ENCODE data around the gene CDK11A.
A peak's percentile ranks its signal among the peaks of the same experiment; 100 is the strongest.

The CDK11A gene

DNA sequence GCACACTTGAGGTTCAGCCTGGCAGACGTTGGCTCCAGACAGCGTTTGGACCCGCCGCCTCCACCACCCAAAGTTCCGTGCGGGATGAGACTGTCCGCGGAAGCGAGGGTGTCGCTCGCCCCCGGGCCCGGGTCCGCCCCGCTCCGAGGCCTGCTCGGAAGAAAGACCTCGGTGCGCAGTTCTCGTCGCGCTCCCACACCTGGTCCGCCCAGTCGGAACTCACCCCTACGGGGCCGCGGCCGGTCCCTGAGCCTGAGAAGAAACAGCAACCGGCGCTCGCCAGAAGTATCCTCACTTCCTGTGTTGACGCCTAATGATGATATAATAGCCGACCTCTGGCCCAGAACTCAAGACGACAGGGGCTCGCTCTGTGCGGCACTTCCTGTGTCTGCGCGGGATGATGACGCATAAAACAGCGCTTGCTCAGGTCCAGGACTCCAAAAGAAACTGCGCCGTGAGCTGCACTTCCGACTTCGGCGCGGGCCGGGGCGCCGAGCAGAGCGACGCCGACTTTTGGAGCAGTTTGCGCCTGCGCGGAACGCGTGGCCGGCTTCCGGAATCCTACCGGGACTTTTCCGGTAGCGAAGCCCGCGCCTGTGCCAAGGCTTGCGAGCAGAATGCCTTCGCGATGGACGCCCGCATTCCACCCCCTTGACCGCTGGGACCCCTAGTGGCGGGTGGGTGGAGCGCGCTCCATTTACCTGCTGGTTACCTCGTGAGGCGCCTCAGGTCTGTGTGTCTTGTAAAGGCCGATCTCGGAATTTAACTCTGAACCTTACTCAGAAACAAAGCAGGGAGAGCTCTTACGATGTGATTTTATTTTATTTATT is at the start of gene CDK11A:
TSS of gene CDK11A (minus strand) at position 323 of the 830 bp plus-strand sequence. CDS start 1,539 bp downstream, outside the sequence.
- peak; percentile 99 for DNase-seq (ENCODE audit: low spot score)

DNA sequence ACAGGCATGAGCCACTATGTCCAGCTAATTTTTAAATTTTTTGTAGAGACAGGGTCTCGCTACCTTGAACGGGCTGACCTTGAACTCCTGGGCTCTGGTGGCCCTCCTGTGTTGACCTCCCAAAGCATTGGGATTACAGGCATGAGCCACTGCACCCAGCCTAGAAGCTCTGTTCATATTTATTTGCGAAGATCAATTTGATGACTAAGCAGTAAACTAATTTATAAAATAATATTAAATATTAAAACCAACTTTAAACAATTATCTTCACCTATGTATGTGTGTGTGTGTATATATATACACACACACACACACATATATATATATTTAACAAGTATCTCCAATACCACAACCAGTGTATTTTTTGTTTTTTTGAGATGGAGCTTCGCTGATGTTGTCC is 49.7 kb upstream of the CDK11A start:
- DNase-seq (ENCODE audit: low spot score), result no peak

- no peak for DNase-seq (ENCODE audit: low spot score)
Measured at GRCh38 chr1:1771096-1771495, 46.9 kb upstream of the CDK11A start.

DNA sequence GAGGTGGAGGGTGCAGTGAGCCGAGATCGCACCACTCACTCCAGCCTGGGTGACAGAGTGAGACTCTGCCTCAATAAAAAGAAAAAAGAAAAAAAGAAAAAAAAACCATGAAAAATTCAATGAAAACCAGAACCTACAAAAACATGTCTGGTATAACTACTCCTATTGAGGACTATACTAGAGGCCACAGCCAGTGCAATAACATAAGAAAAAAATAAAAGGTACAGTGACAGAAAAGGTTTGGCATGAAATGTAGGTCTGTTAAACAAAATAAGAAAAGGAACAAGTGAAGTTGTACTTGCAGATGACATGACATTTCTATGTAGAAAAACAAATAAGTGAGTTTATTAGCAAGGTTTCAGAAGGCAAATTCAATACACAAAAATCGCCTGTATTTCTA is 45.9 kb upstream of the CDK11A start:
- DNase-seq (ENCODE audit: low spot score), result no peak

- no peak for DNase-seq (ENCODE audit: low spot score)
Measured at GRCh38 chr1:1768249-1768992, 44.3 kb upstream of the CDK11A start.

DNA sequence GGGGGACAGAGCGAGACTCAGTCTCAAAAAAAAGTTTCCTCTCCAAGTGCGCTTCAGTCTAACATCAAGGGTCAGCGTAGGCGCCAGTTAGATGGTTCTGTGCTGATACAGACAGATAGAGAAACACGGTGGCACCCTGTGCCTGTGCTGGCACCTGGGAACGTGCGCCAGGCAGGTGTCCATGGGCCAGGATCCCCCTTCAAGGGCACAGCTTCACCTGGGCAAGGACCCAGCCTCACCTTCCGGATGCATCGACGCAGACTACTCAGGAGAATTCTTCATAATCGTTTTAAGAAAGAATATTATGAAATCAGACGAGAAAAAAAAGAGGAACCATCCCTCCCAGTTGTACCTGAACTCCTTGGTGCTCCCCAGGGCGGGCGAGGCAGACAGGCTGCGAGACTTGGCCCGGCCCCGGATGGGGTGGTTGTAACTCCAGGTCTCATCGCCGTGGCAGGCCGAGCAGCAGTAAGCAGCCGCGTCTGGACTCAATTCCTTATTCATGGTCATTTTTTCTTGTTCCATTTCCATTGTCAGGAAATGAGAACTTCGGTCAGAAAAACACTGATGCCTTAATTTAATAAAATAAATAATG is 40.8 kb upstream of the CDK11A start:
- no peak for DNase-seq (ENCODE audit: low spot score)

- DNase-seq (ENCODE audit: low spot score), result no peak
Measured at GRCh38 chr1:1763657-1764621, 39.8 kb upstream of the CDK11A start.

GRCh38 chr1:1761504-1762376 is 37.6 kb upstream of the CDK11A start:
- DNase-seq (ENCODE audit: low spot score), result no peak

- no peak for DNase-seq (ENCODE audit: low spot score)
Measured at GRCh38 chr1:1760715-1761114, 36.6 kb upstream of the CDK11A start.

DNA sequence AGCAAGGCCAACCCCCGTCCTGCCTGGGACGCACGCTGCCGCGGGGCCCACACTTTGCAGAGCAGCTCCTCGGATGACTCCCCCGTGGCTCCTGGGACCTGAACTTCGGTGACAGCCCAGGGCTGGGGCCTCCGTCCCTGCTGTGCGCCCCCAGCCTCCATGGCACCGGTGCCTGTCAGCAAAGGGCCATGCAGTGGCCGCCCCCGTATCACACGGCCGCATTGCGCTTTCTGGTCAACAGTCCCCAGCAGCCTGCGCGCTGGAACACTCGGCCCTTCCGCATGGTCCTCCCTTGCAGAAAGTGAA is 36.1 kb upstream of the CDK11A start:
- DNase-seq (ENCODE audit: low spot score), result no peak

DNA sequence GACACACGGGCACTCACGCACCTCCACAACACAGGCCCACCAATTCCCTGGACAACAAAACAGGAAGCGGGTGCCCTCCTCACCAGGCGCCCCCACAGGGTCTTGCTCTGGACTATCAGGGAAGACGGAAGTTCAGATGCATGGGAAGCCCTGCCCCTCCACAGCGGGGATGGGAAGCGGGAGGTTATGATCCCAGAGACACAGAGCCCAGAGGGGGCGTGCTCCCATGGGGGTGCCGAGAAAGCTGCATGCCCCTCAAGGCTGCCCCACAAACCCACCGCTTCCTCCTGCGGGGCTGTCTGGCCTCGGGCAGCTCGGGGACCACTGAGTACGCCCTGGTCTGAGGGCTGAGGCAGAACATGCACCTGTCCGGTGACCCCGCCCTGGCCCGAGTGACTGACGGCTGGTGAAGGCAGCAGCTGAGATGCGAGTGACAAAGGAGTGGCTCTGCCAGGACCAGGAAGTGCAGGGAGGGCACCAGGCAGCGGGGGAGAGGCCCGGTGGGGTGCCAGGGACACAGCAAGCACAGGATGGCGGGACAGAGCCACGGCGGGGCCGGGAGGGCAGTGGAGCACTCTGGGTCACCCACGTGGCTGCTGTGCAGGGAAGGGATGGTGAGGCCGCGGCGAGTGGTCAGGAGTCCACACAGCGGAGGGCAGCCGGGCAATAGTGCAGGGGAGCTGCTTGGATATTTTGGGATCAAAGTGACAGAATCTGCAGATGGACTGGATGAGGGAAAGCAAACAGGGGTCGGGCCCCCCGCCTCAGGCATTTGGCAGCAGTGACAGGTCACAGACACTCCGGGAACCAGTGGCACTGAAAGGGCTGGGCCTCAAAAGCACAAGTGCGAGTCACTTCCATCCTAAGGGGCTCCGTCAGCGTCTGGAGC is 35.5 kb upstream of the CDK11A start:
- no peak for DNase-seq (ENCODE audit: low spot score)

DNA sequence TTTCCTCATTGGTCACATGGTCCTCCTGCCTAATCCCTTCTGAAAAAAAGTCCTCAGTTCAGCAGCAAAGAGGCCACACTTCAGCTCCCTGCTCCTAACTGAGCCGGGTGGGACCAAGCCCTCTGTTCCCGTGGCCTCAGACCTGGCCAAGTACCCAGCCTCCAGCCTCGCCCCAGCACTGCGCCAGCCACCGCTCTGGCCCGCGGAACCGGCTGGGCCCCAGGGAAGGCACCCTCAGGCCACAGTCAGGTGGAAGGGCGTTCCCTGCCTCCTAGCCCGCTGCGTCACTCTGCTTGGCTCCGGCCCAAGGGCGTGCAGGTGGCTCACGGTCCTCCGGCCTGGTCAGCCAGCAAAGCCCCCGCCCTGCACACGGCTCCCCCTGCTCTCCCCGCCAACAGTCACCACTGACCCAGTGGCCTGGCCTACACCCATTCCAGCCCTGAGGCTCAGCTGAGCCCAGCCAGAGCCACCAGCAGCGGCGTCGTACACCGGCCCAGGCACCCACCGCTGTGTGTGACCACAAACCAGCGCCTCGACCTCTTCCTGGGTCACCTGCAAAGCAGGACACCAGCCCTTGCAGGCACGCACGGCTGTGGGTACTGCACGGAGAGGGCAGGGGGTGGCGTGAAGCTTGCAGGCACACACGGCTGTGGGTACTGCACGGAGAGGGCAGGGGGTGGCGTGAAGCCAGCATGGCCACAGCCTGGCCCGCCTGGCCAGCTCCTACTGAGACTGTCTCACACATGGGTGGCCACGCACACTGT is 34.7 kb upstream of the CDK11A start:
- DNase-seq (ENCODE audit: low spot score), result no peak

DNA sequence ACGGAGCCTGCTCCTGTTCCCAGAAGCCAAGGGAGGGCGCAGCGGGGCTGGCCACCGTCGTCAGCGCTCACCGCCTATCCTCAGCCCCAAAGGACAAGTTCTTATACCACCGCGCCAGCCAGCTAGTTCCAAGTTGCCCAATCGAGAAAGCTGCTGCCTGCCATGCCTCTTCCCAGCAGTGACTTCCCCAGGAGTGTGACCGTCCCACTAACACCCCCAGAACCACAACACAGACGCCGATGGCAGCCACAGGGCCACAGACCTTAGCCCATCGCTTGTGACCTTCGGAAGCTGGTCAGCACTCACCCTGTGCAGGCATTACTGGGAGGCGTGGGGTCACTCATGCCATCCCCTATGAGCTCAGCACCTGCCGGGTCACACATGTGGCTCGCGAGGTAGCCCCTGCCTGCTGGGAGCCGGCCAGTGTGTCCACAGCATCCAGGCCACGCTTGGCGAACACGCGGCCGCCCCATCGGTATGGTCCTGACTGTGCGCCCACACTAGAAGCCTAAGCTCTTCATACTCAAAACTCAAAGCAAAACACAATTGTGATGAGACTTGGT is 34.0 kb upstream of the CDK11A start:
- no peak for DNase-seq (ENCODE audit: low spot score)

- no peak for DNase-seq (ENCODE audit: low spot score)
Measured at GRCh38 chr1:1757422-1758058, 33.4 kb upstream of the CDK11A start.

- DNase-seq (ENCODE audit: low spot score), result no peak
Measured at GRCh38 chr1:1756661-1757421, 32.7 kb upstream of the CDK11A start.

DNA sequence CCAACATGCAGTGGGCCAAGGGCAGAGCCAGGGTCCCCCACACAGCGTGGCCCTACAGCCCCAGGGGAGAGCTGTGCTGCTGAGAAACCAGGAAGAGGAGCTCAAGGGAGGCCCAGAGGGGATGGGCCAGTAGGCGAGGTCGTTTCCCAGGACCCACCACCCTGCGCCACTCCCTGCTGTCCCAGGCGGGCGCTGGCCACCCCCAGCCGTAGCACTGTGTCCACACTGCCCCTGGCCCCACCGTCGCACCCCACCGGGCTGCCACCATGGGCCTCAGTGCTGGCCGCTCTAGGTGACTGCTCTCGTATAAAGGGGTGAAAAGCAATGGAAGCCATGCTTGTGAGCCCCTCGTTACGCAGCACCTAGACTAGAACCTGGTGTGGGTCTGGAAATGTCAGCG is 31.7 kb upstream of the CDK11A start:
- no peak for DNase-seq (ENCODE audit: low spot score)

DNA sequence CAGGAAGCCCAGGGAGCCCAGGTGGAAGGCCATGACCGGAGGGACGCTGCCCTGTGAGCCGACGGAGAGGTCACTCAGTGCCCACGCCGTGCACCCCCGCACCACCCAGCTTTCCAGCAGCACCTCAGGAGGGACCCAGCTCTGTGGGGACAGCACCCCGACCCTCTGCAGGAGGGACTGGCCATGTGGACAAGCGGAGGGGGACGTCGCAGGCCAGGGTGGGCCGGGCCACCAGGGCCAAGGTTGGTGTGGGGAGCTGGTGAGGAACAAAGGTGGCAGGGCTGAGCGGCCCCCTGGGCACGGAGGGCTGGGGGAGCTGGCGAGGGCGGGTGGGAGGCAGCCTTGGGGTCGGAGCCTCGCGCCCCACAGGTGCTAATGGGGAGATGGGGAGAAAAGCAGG is 31.3 kb upstream of the CDK11A start:
- no peak for DNase-seq (ENCODE audit: low spot score)
